Stimulated activated CD4-positive, alpha-beta T cell treated with anti-CD3 and anti-CD28 coated beads, Interleukin-2, amount 100 ng/mL, for 24 hours (primary cell): ENCODE data around the gene COL9A3.

Experiments
- DNase-seq, 2 donors: peaks; one replicate each; pipeline ENCODE4 v3.0.0-alpha.2; 2020

Gene COL9A3

GRCh38 chr20:62882426-62882825, 65.6 kb downstream of the COL9A3 start:
- DNase-seq: no peak

- DNase-seq: no peak
Measured at GRCh38 chr20:62884556-62884955, 67.7 kb downstream of the COL9A3 start.

- DNase-seq: no peak
Measured at GRCh38 chr20:62885046-62885895, 68.4 kb downstream of the COL9A3 start.

GRCh38 chr20:62885896-62886708, 69.3 kb downstream of the COL9A3 start:
- DNase-seq: no peak

GRCh38 chr20:62886709-62887058, 69.8 kb downstream of the COL9A3 start:
- DNase-seq: no peak

- DNase-seq: peak in 1 of 2 donors; percentile 41
Measured at GRCh38 chr20:62887152-62887859, 70.5 kb downstream of the COL9A3 start.

- no peak for DNase-seq
Measured at GRCh38 chr20:62887860-62888239, 71.0 kb downstream of the COL9A3 start.

- no peak for DNase-seq
Measured at GRCh38 chr20:62888406-62888805, 71.6 kb downstream of the COL9A3 start.

GRCh38 chr20:62888910-62889309, 72.1 kb downstream of the COL9A3 start:
- DNase-seq: no peak

- no peak for DNase-seq
Measured at GRCh38 chr20:62889411-62889810, 72.6 kb downstream of the COL9A3 start.

- no peak for DNase-seq
Measured at GRCh38 chr20:62889871-62890270, 73.0 kb downstream of the COL9A3 start.

GRCh38 chr20:62890444-62890843, 73.6 kb downstream of the COL9A3 start:
- DNase-seq: no peak
